ENCODE measurements around the gene IL27RA.
A peak's percentile ranks its signal among the peaks of the same experiment; 100 is the strongest.

The IL27RA gene

DNA sequence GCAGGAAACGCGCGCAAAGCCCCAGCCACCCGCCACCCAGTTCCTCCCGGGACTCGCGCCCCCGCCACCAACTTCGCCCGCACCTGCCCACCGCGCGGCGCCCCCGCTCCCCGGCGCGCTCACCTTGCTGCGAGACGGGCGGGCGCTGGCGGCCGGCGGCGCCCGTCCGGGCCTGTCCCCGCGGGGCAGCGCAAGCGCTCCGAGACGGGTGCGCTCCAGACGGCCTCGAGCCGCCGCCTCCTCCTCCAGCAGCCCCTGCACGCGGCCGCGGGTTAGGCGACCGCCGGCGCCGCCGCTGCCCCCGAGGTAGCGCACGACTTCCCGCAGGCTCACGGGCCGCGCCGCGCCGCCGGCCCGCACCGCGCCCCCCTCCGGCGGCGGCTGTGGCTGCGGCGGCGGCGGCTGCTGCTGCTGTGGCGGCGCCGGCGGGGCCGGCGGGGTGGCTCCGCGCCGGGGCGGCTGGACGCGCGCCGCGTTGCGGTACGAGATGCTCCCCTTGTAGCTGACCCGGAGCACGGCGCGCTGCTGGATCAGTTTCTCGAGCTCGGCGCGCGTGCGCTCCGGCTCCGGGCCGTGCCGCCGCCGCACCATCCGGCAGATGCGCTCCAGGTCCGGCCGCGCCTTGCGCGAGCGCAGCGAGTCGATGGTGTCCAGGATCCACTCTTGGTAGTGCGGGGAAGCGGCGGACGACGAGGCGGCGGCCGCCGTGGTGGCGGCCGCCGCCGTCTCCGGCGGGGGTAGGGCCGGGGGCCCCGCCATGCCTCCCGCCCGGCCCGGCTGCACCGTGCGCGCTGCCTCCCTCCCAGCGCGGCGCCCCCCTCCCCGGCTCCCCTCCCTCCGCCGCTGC lies 58.3 kb downstream of the IL27RA start:
- Histone ChIP-seq H3K36me3 (replicated peaks in 1 of 2; ENCODE audit: control insufficient read depth in 2 of 2, insufficient read depth in 2 of 2, low read length in 2 of 2) (peaks cover 14 to 37% of the 10 kb centered on the region in 2 donors), H3K14ac (ENCODE audit: low read length) (peak overlapping the region; percentile 64), H4K8ac (ENCODE audit: low read depth, low read length) (no peak overlapping the region), H3K79me1 (ENCODE audit: low read depth, low read length) (peaks cover 4% of the 10 kb centered on the region), H2BK12ac (ENCODE audit: low read length) (no peak overlapping the region), H3K27ac (replicated peaks; ENCODE audit: low read length) (peak overlapping the region; percentile 82), H2BK120ac (ENCODE audit: low read depth, low read length) (no peak overlapping the region), H2AK5ac (ENCODE audit: low read depth, low read length) (no peak overlapping the region), H3K4me1 (ENCODE audit: control insufficient read depth in 2 of 2, insufficient read depth in 1 of 2, low read depth in 1 of 2, low read length in 2 of 2) (peaks cover 3 to 4% of the 10 kb centered on the region in 2 donors), H3K9ac (ENCODE audit: low read depth, low read length, poor library complexity) (peak overlapping the region; percentile 96), H3K27me3 (ENCODE audit: control insufficient read depth in 3 of 3, insufficient read depth in 3 of 3, low read depth in 1 of 3, low read length in 3 of 3) (peaks cover 0 to 4% (median 0%) of the 10 kb centered on the region in 3 experiments), H3K9me3 (replicated peaks in 1 of 2; ENCODE audit: control insufficient read depth in 2 of 2, insufficient read depth in 1 of 2, low read depth in 1 of 2, low read length in 2 of 2) (peaks cover 11% of the 10 kb centered on the region in 2 donors), H2BK5ac (ENCODE audit: low read length) (no peak overlapping the region), H3K18ac (ENCODE audit: low read length) (peak overlapping the region; percentile 96), H3K4me3 (ENCODE audit: low read length in 2 of 2) (peak overlapping the region; percentile 83 to 98), H2BK15ac (ENCODE audit: low read length) (peak overlapping the region; percentile 51), H3K4me2 (ENCODE audit: insufficient read depth, low read length, poor library complexity, severe bottlenecking) (peak overlapping the region; percentile 61), H4K91ac (ENCODE audit: low read depth, low read length, poor library complexity) (no peak overlapping the region), H3K23ac (ENCODE audit: low read depth, low read length, poor library complexity) (peak overlapping the region; percentile 75), H2AFZ (ENCODE audit: low read length) (peak overlapping the region; percentile 81), H3K4ac (ENCODE audit: low read length) (no peak overlapping the region)
- DNase-seq (ENCODE audit: low spot score): peak; percentile 61
- no CpG with 5 or more reads among the region's 142 CpGs for WGBS, 2 donors (ENCODE audit: extremely low coverage in 2 of 2, insufficient read length in 2 of 2, insufficient replicate concordance in 1 of 2)

DNA sequence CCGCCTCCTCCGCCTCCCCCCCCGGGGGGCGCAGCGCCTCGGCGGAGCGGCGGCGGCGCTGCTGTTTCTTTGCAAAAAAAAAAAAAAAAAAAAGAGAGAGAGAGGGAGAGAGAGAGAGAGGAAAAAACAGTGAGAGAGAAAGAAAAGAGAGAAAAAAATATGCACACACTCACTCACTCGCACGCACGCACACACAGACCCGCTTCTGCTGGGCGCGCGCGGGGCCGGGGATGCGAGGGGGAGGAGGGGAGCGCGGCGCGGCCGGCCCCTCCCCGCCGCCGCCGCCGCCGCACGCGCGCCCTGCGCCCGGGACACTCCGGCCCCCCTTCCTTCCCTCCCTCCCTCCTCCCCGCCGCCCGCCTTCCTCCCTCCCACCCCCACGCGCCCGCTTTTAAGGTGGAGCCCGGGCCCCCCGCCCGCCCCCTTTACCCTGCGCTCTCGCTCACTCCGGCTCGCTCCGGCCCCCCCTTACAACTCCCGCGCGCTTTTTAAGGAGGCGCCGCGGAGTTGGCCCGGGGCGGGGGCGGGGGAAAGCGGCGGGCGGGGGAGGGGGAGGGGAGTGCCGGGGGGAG lies 59.0 kb downstream of the IL27RA start, which contains the start of gene SAMD1:
TSS of gene SAMD1 (minus strand) at position 243 of the 572 bp plus-strand sequence.
- peak within 1 kb of the TSS; percentile 97 for H2BK15ac ChIP-seq (ENCODE audit: low read length)
- peak within 1 kb of the TSS; percentile 96 for H2AK5ac ChIP-seq (ENCODE audit: low read depth, low read length)
- H3K4me2 ChIP-seq (ENCODE audit: insufficient read depth, low read length, poor library complexity, severe bottlenecking): peak within 1 kb of the TSS; percentile 83
- peak; percentile 54 for DNase-seq (ENCODE audit: low spot score)
- peaks cover 3 to 4% of the 10 kb centered on the region in 2 donors for H3K4me1 ChIP-seq (ENCODE audit: control insufficient read depth in 2 of 2, insufficient read depth in 1 of 2, low read depth in 1 of 2, low read length in 2 of 2)
- peak within 1 kb of the TSS; percentile 43 for H4K8ac ChIP-seq (ENCODE audit: low read depth, low read length)
- no peak within 1 kb of the TSS for H4K91ac ChIP-seq (ENCODE audit: low read depth, low read length, poor library complexity)
- H3K4ac ChIP-seq (ENCODE audit: low read length): peak within 1 kb of the TSS; percentile 76
- H3K23ac ChIP-seq (ENCODE audit: low read depth, low read length, poor library complexity): peak within 1 kb of the TSS; percentile 75
- H3K4me3 ChIP-seq (ENCODE audit: low read length in 2 of 2): peak within 1 kb of the TSS; percentile 86 to 98
- H3K9ac ChIP-seq (ENCODE audit: low read depth, low read length, poor library complexity): peak within 1 kb of the TSS; percentile 96
- no CpG with 5 or more reads among the region's 65 CpGs for WGBS, 2 donors (ENCODE audit: extremely low coverage in 2 of 2, insufficient read length in 2 of 2, insufficient replicate concordance in 1 of 2)
- H3K27me3 ChIP-seq (ENCODE audit: control insufficient read depth in 3 of 3, insufficient read depth in 3 of 3, low read depth in 1 of 3, low read length in 3 of 3): peaks cover 0 to 4% (median 0%) of the 10 kb centered on the region in 3 experiments
- peaks cover 4% of the 10 kb centered on the region for H3K79me1 ChIP-seq (ENCODE audit: low read depth, low read length)
- H3K14ac ChIP-seq (ENCODE audit: low read length): peak within 1 kb of the TSS; percentile 64
- peak within 1 kb of the TSS; percentile 96 for H3K18ac ChIP-seq (ENCODE audit: low read length)
- peak within 1 kb of the TSS; percentile 84 for H2BK12ac ChIP-seq (ENCODE audit: low read length)
- peak within 1 kb of the TSS; percentile 82 for H3K27ac ChIP-seq (replicated peaks; ENCODE audit: low read length)
- H2BK120ac ChIP-seq (ENCODE audit: low read depth, low read length): no peak within 1 kb of the TSS
- peak within 1 kb of the TSS; percentile 96 for H2AFZ ChIP-seq (ENCODE audit: low read length)
- peak within 1 kb of the TSS; percentile 66 for H2BK5ac ChIP-seq (ENCODE audit: low read length)
- peaks cover 11% of the 10 kb centered on the region in 2 donors for H3K9me3 ChIP-seq (replicated peaks in 1 of 2; ENCODE audit: control insufficient read depth in 2 of 2, insufficient read depth in 1 of 2, low read depth in 1 of 2, low read length in 2 of 2)
- H3K36me3 ChIP-seq (replicated peaks in 1 of 2; ENCODE audit: control insufficient read depth in 2 of 2, insufficient read depth in 2 of 2, low read length in 2 of 2): peaks cover 14 to 37% of the 10 kb centered on the region in 2 donors

DNA sequence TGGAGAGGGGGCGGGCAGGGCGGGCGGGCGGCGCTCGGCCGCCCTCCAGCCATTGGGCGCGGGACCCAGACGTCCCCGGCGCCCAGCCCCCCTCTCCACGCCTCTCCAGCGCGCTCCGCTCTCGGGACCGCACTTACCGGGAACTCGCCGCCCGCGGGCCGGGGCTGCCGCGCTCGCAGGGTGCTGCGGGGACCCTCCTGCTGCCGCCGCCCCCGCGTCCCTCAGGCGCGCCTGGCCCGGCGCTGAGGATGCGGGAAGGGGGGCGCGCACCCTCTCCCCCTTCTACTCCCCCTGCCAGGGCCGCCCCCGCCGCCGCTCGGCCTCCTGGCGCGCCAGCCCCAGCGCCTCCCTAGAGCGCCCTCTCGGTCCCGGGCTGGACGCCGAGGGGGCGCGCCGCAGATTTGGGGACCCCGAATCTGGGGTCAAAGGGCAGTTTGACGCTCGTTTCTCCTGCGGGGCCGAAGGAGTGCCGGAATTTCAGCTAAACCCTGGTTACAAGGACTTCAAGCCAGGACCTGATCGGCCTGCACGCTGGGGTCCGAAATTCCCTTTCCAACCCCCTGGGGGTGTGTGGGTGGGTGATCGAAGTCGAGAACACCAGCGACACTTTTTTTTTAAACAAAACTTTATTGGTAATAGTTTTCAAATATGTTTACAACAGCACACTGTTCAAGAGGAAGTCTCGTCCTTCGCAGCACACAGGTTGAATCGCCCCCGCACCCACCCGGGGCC lies 59.7 kb downstream of the IL27RA start:
- Histone ChIP-seq H2BK15ac (ENCODE audit: low read length) (peak overlapping the region; percentile 97), H2BK120ac (ENCODE audit: low read depth, low read length) (no peak overlapping the region), H3K27me3 (ENCODE audit: control insufficient read depth in 3 of 3, insufficient read depth in 3 of 3, low read depth in 1 of 3, low read length in 3 of 3) (peaks cover 0 to 4% (median 0%) of the 10 kb centered on the region in 3 experiments), H3K9ac (ENCODE audit: low read depth, low read length, poor library complexity) (peak overlapping the region; percentile 81), H2BK12ac (ENCODE audit: low read length) (peak overlapping the region; percentile 84), H3K14ac (ENCODE audit: low read length) (no peak overlapping the region), H3K9me3 (replicated peaks in 1 of 2; ENCODE audit: control insufficient read depth in 2 of 2, insufficient read depth in 1 of 2, low read depth in 1 of 2, low read length in 2 of 2) (peaks cover 11% of the 10 kb centered on the region in 2 donors), H3K18ac (ENCODE audit: low read length) (peak overlapping the region; percentile 95), H2AFZ (ENCODE audit: low read length) (peak overlapping the region; percentile 96), H3K27ac (replicated peaks; ENCODE audit: low read length) (peak overlapping the region; percentile 81), H3K4ac (ENCODE audit: low read length) (peak overlapping the region; percentile 76), H3K4me2 (ENCODE audit: insufficient read depth, low read length, poor library complexity, severe bottlenecking) (peak overlapping the region; percentile 83), H3K4me3 (ENCODE audit: low read length in 2 of 2) (peak overlapping the region; percentile 79 to 86), H3K79me1 (ENCODE audit: low read depth, low read length) (peaks cover 4% of the 10 kb centered on the region), H3K4me1 (ENCODE audit: control insufficient read depth in 2 of 2, insufficient read depth in 1 of 2, low read depth in 1 of 2, low read length in 2 of 2) (peaks cover 3 to 4% of the 10 kb centered on the region in 2 donors), H3K23ac (ENCODE audit: low read depth, low read length, poor library complexity) (peak overlapping the region; percentile 65), H2AK5ac (ENCODE audit: low read depth, low read length) (peak overlapping the region; percentile 96), H2BK5ac (ENCODE audit: low read length) (peak overlapping the region; percentile 66), H4K91ac (ENCODE audit: low read depth, low read length, poor library complexity) (no peak overlapping the region), H3K36me3 (replicated peaks in 1 of 2; ENCODE audit: control insufficient read depth in 2 of 2, insufficient read depth in 2 of 2, low read length in 2 of 2) (peaks cover 14 to 38% of the 10 kb centered on the region in 2 donors), H4K8ac (ENCODE audit: low read depth, low read length) (peak overlapping the region; percentile 43)
- no CpG with 5 or more reads among the region's 72 CpGs for WGBS, 2 donors (ENCODE audit: extremely low coverage in 2 of 2, insufficient read length in 2 of 2, insufficient replicate concordance in 1 of 2)
- DNase-seq (ENCODE audit: low spot score): peak; percentile 78
